ENCODE measurements around the gene APOL1. TPM values are rescaled to one million over a fixed set of nuclear protein-coding genes. Genes with fewer than 3 reads are reported as not detected.

APOL1 gene
- total and polyA plus RNA-seq, 2 donors (not counting 1 experiment from before 2014, with no cell fraction given): 40.0 to 80.3 TPM

DNA sequence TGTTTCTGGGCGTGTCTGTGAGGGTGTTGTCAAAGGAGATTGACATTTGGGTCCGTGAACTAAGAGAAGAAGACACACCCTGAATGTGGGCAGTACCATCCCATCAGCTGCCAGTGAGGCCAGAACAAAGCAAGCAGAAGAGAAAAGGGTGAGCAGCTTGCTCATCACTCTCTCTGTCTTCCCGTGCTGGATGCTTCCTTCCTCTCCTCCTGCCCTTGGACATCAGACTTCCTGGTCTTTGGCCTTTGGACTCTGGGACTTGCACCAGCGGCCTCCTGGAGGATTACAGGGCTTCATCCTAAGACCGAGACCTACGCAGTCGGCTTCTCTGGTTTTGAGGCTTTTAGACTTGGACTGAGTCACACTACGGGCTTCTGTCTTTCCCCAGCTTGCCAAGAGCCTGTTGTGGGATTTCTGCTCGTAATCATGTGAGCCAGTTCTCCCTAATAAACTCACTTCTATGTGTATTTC is 32.4 kb upstream of the APOL1 start:
- TF ChIP-seq CTCF (conservative IDR thresholded peaks at IDR 0.05 in 1 of 2, IDR thresholded peaks at IDR 0.05 in 1 of 2; ENCODE audit: low read depth in 1 of 2, low read length in 2 of 2) (no peak), EZH2 (IDR thresholded peaks at IDR 0.05; ENCODE audit: low read length, missing control alignments) (peak; percentile 49)

DNA sequence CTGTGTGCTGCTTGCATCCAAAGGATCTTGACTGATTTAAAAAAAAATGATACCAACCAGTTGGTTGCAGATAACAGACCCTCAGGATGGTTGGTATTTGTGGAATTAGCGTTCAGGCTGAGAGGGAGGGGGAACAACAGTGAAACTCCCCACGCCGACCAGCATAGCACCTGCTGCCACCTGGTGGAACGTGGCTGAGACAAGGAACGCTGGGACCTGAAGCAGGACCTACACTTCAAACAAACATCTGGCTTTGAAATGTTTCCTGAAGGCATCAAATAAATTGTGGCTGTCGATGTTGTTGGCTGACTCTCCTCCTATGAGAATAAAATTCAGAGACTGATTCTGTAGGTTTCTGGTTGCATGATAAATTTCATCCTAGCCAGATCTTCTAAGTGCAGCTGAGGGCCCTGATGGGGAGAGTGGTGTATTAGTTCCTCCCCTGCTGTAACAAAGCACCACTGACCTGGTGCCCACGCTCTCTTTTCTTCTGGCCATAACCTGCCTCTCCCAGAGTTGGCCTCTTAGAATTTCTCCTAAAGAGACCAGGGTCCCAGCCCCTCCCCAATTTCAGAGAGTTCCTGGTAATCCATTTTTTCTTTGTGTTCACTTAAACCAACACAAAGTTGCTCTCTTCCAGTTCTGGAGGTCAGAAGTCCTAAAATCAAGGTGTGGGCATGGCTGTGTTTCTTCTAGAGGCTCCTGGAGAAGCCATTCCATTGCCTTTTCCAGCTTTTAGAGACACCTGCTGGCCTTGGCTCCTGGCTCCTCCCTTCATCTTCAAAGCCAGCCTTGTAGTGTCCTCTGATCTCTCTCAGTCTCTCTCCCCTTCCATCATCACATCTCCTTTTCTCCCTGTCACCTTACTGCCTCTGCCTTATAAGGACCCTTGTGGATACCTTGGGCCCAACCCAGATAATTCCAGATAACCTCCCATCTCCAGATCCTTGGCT is 30.9 kb upstream of the APOL1 start:
- H2AFZ ChIP-seq (ENCODE audit: low read length): no peak overlapping the region
- peaks cover 4% of the 10 kb centered on the region for H3K27me3 ChIP-seq (ENCODE audit: control insufficient read depth, insufficient read depth, low read length)
- H3K4me1 ChIP-seq (ENCODE audit: control insufficient read depth, extremely low read depth, insufficient read depth, low read length): no peaks in the 10 kb centered on the region
- no peak overlapping the region for H3K4me3 ChIP-seq (replicated peaks in 1 of 4; ENCODE audit: control extremely low read depth in 1 of 4, insufficient read depth in 1 of 4, low read depth in 3 of 4, low read length in 4 of 4)
- H3K36me3 ChIP-seq (ENCODE audit: control insufficient read depth, insufficient read depth, low read length): no peaks in the 10 kb centered on the region
- no peak overlapping the region for H3K4me2 ChIP-seq (ENCODE audit: extremely low read depth, insufficient read depth, low read length)
- peak; percentile 38 to 61 for TF ChIP-seq CTCF (conservative IDR thresholded peaks at IDR 0.05 in 1 of 2, IDR thresholded peaks at IDR 0.05 in 1 of 2; ENCODE audit: low read depth in 1 of 2, low read length in 2 of 2)
- TF ChIP-seq EZH2 (IDR thresholded peaks at IDR 0.05; ENCODE audit: low read length, missing control alignments): no peak
- H3K9ac ChIP-seq (ENCODE audit: insufficient read depth, low read length): no peak overlapping the region
- H4K20me1 ChIP-seq (ENCODE audit: control insufficient read depth, extremely low read depth, insufficient read depth, low read length): no peaks in the 10 kb centered on the region
- H3K79me2 ChIP-seq (ENCODE audit: control insufficient read depth, insufficient read depth, low read length): no peaks in the 10 kb centered on the region
- no peaks in the 10 kb centered on the region for H3K9me3 ChIP-seq (ENCODE audit: control insufficient read depth, insufficient read depth, low read depth, low read length)
- H3K27ac ChIP-seq (ENCODE audit: insufficient read depth, low read length): no peak overlapping the region
- DNase-seq (ENCODE audit: low read depth in 2 of 2): peak; percentile 48 to 58

More for the DNA sequence above, 32.4 kb upstream of the APOL1 start:
- no peak overlapping the region for H3K4me2 ChIP-seq (ENCODE audit: extremely low read depth, insufficient read depth, low read length)
- H3K36me3 ChIP-seq (ENCODE audit: control insufficient read depth, insufficient read depth, low read length): no peaks in the 10 kb centered on the region
- peak in 1 of 2 donors; percentile 65 for DNase-seq (ENCODE audit: low read depth in 2 of 2)
- H3K9ac ChIP-seq (ENCODE audit: insufficient read depth, low read length): no peak overlapping the region
- H3K9me3 ChIP-seq (ENCODE audit: control insufficient read depth, insufficient read depth, low read depth, low read length): no peaks in the 10 kb centered on the region
- peaks cover 7% of the 10 kb centered on the region for H3K27me3 ChIP-seq (ENCODE audit: control insufficient read depth, insufficient read depth, low read length)
- H3K79me2 ChIP-seq (ENCODE audit: control insufficient read depth, insufficient read depth, low read length): no peaks in the 10 kb centered on the region
- no peak overlapping the region for H3K4me3 ChIP-seq (replicated peaks in 1 of 4; ENCODE audit: control extremely low read depth in 1 of 4, insufficient read depth in 1 of 4, low read depth in 3 of 4, low read length in 4 of 4)
- H3K27ac ChIP-seq (ENCODE audit: insufficient read depth, low read length): no peak overlapping the region
- no peaks in the 10 kb centered on the region for H3K4me1 ChIP-seq (ENCODE audit: control insufficient read depth, extremely low read depth, insufficient read depth, low read length)
- H2AFZ ChIP-seq (ENCODE audit: low read length): peak overlapping the region; percentile 61
- H4K20me1 ChIP-seq (ENCODE audit: control insufficient read depth, extremely low read depth, insufficient read depth, low read length): no peaks in the 10 kb centered on the region

GRCh38 chr22:36222887-36223450 is 30.0 kb upstream of the APOL1 start:
- no peaks in the 10 kb centered on the region for H3K79me2 ChIP-seq (ENCODE audit: control insufficient read depth, insufficient read depth, low read length)
- no peak overlapping the region for H3K4me3 ChIP-seq (replicated peaks in 1 of 4; ENCODE audit: control extremely low read depth in 1 of 4, insufficient read depth in 1 of 4, low read depth in 3 of 4, low read length in 4 of 4)
- TF ChIP-seq EZH2 (IDR thresholded peaks at IDR 0.05; ENCODE audit: low read length, missing control alignments): no peak
- H3K9ac ChIP-seq (ENCODE audit: insufficient read depth, low read length): no peak overlapping the region
- H3K4me1 ChIP-seq (ENCODE audit: control insufficient read depth, extremely low read depth, insufficient read depth, low read length): no peaks in the 10 kb centered on the region
- no peaks in the 10 kb centered on the region for H4K20me1 ChIP-seq (ENCODE audit: control insufficient read depth, extremely low read depth, insufficient read depth, low read length)
- H2AFZ ChIP-seq (ENCODE audit: low read length): no peak overlapping the region
- no peaks in the 10 kb centered on the region for H3K9me3 ChIP-seq (ENCODE audit: control insufficient read depth, insufficient read depth, low read depth, low read length)
- no peak for DNase-seq (ENCODE audit: low read depth in 2 of 2)
- H3K27ac ChIP-seq (ENCODE audit: insufficient read depth, low read length): no peak overlapping the region
- H3K36me3 ChIP-seq (ENCODE audit: control insufficient read depth, insufficient read depth, low read length): peaks cover 4% of the 10 kb centered on the region
- H3K27me3 ChIP-seq (ENCODE audit: control insufficient read depth, insufficient read depth, low read length): peaks cover 2% of the 10 kb centered on the region
- no peak overlapping the region for H3K4me2 ChIP-seq (ENCODE audit: extremely low read depth, insufficient read depth, low read length)
